HL-60/S4 treated with phorbol 12-myristate 13-acetate at 8.2 ng/mL for 4 days and 3 days (cell line): ENCODE results near the gene GAL3ST3.

Experiments
- in situ Hi-C: fragments of 300-500 bp; cut with MboI; formaldehyde crosslinking; loops from 2 replicates; pipeline ENCODE4 v1.15.0; 2022; ENCODE audit warnings: low sequenced_read_pairs

The GAL3ST3 gene

DNA sequence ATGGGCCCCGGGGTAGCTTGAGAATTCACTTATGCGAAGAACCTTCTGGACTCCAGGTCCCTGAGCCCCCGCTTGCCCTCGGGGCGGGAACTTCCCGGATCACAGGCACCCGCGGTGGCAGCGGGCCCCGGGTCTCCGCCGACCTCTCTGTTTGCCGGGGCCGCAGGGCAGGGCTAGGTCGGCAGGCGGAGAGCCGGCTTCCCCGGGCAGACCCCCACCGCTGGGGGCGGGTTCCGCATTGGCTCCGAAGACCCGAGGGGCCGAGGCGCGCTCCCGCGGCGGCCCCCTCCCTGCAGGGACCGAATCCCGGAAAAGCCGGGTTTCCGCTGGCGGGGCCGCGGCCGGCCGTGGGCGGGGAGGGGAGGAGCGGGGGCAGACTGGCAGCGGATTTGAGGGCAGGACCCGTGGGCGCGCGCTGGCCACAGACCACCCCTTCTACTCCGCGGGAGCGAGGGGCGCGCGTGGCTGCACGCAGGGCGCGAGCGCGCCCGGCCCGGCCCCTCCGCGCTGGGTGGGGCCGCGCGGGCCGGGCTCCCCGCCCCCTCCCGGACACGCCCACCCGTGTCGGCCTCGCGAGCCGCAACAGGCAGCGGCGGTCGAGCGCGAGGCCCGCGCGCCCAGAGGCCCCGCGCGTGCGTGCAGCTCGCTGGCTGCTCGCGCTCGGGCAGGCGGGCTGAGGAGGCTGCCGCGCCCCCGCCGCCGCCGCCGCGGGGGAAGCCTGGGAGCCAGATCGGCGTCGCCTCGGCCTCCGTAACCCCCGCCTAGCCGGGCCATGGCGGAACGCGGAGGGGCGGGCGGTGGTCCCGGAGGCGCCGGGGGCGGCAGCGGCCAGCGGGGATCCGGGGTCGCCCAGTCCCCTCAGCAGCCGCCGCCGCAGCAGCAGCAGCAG lies 21.0 kb upstream of the GAL3ST3 start, which contains the start of gene PACS1:
PACS1 (plus strand) TSS at position 558 of the 889 bp plus-strand sequence; CDS start at position 773, 215 bp downstream.
- in situ Hi-C loops: no loop called here

DNA sequence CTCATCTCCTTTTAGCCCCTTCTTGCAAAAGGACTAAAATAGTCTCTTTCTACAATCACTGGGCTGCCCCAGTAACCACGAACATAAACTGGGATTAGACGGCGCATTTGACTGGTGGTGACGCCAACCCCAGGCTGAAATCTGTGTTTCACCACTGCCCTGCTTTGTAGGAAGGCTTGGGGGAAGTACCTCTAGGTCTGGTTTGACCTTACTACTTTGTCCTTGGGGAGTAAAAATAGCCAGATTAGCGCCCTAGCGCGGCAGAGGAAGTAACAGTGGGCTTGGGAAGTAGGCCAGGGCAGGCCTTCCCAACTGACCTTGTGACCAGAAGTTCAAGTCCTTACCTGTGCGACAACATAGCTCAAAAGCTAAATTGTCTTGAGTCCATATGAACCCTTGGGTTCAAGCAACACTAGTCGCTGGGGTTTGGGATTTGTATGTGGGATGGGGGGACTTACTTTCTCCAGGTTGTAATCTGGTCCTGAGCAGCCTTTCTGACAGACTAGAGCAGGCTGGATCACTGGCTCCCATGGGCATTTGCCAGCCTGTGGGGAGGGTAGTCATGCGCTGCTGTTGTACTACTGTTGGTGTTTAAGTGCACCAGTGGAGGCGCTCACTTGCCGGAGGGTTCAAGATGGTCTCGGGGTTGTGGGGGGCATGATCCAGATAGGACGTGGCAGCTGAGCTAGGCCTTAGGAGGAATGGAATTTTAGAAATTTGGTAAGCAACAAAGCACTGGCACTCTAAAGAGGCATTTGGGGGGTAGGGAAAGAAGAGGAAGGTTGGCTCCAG lies 20.2 kb upstream of the GAL3ST3 start:
- in situ Hi-C loops: no loop called here

DNA sequence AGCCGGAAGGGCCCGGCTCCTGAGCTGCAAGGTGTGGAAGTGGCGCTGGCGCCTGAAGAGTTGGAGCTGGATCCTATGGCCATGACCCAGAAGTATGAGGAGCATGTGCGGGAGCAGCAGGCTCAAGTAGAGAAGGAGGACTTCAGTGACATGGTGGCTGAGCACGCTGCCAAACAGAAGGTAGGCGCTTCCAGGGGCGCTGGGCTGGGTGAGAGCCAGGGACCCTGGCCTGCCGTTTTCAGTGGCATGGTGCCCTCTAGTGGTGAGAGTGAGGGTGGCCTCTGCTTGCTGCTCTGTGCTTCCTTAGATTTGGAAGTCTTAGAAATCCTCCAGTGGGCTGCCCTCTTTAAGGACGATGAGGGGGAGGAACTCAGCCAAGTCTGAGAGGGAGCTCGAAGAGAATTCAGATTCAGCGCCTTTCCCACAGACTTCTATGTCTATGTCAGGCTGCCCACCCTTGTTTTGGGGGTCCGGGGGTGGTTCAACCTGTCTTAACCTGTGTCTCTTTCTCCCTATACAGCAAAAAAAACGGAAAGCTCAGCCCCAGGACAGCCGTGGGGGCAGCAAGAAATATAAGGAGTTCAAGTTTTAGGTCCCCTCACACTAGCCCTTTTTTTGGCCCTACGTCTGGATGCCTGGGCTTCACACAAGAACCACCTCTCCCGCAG lies 19.3 kb upstream of the GAL3ST3 start:
- in situ Hi-C loops: no loop called here

DNA sequence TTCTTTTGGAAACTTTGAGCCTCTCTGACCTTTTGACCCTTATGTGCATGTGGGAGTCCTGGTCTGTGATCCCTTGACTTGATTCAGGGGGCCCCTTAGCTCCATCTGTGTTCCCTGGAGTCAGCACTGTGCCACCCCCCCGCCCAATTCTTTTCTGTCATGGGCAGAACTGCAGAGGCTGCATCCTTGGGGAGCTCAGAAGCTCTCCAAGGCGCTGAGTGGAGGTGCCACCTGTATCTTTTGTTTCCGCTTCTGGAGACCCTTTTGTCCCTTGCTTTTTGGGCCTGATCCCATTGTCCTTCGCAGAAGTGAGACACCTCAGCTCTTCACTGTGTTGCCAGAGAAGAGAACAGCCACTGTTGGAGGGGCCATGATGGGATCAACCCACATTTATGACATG lies 18.7 kb upstream of the GAL3ST3 start:
- in situ Hi-C loops: no loop called here

DNA sequence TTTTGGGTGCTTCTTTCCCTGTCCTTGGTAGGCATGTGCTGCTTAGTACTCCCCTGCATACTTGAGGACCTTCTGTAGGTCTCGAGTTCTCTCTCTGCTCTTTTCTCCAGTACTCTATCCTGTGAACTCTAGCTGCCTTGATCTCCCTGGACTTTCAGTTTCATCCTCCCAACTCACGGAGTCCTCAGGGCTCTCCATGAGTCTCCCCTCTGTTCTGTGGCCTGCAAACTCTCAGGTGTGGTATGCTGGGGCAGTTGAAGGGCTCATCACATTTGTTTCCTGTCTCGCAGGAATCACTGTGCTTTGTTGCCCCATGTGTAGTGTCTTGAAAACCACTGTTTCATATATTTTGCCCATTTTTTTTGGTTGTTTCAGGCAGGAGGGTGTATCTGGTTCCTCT lies 17.8 kb upstream of the GAL3ST3 start:
- in situ Hi-C loops: no loop called here

DNA sequence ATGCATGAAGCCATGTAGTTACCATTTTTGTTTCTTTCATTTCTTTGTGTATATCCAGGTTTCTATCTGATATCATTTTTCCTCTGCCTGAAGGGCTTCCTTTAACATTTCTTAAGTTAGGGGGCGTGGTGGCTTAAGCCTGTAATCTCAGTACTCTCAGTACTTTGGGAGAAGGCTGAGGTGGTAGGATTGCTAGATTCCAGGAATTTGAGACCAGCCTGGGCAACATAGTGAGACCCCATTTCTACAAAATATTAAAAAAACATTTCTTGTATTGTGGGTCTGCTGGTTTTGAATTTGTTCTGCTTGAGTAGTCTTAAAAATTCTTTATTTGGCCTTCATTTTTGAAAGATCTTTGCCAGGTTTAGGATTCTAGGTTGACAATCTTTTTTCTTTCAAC lies 15.6 kb upstream of the GAL3ST3 start:
- in situ Hi-C loops: no loop called here

DNA sequence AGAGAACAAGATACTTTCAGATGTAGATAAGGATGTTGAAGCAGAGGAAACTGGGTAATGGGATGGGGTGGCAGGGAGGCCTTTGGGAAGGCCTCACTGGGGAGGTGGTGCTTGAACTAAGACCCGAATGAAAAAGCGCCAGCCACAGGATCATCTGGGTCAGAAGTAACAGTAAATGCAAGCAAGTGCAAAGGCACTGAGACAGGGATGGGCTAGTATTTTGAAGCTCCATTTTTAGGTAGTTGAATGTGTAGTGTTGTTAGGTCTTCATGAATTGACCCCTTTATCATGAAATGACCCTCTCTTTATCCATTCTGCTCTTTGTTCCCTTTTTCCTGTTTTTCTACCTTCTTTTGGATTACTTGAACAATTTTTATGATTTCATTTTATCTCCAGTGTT lies 14.9 kb upstream of the GAL3ST3 start:
- in situ Hi-C loops: no loop called here

DNA sequence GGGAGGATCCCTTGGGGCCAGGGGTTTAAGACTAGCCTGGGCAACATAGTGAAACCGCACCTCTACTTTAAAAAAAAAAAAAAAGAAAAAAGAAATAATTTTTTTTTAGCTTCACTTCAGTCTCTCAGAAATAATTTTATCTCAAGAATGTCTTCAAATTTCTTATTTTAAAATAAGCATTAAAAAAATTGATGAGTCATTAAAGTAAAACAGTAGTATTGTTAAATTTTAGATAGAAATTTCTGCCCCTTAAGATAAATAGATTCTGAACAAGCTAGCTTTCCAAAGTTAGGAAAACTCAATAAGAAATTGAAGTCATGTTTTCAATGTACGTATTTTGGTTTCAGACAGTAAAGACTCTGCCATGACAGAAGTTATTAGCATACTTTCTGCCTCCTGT lies 13.4 kb upstream of the GAL3ST3 start:
- in situ Hi-C loops: no loop called here

GRCh38 chr11:66061268-66061667 lies 12.3 kb upstream of the GAL3ST3 start:
- in situ Hi-C loops: no loop called here

GRCh38 chr11:66059966-66060680 lies 11.2 kb upstream of the GAL3ST3 start:
- in situ Hi-C loops: no loop called here

DNA sequence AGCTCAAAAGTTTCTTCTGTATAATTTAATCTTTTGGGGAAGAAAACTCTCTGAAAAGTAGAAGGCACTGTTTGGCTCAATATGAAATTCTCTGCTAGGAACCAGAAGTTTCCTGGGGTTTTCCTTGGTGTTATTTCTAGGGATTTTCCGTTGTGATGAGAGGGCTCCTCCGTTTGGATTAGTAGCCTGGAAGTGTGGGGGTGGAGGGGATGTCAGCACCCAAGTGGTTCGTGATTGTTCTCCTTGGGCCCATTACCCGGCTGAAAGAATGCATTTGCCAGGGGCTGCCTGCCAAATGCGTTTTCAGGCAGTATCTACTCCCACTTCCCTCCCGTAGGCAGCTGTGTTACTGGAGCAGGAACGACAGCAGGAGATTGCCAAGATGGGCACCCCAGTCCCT lies 7.5 kb upstream of the GAL3ST3 start:
- in situ Hi-C loops: no loop called here

- in situ Hi-C loops: no loop called here
Measured at GRCh38 chr11:66055021-66055420, 6.1 kb upstream of the GAL3ST3 start.

GRCh38 chr11:66052664-66052982 lies 3.7 kb upstream of the GAL3ST3 start:
- in situ Hi-C loops: no loop called here

DNA sequence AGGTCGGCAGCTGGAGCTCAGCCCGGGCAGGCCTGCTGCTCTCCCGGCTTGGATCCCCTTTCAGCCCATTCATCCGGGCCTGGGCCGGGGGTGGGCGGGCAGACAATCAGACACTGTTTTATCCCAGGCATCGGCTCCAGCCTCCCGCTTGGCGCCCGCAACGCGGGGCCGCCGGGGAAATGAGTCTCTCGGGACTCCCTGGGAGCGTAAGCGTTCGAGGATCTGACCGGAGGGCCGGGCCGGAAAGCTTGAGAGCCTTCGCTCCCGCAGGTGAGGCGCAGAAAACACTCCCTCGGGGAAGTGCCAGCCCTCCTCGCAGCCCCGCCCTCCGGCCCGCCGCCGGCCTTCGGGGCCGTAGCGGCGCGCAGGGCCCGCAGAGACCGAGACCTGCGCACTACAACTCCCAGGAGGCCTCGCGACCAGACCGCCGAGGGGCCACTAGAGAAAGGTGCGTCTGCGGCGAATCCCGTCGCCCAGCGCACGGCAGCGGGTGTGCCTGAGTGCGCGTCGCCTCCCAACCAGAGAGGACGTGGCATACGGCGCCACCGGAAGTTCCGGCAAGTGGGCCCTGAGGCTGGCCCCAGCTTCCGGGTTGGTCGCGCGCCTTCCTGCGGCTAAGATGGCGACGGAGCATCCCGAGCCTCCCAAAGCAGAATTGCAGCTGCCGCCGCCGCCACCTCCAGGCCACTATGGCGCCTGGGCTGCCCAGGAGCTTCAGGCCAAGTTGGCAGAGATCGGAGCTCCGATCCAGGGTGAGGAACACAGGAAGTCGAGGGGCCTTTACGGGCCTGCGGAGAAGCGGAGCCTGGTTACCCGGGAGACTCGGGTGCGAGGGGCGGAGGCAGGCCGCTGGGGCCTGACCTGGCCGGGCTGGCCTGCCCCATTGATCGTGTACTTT lies 3.1 kb upstream of the GAL3ST3 start, which contains the start of gene SF3B2:
SF3B2 (plus strand) TSS at position 599 of the 898 bp plus-strand sequence; CDS start at position 620, 21 bp downstream.
- in situ Hi-C loops: no loop called here

- in situ Hi-C loops: no loop called here
Measured at GRCh38 chr11:66051371-66051765, 2.4 kb upstream of the GAL3ST3 start.

GRCh38 chr11:66050581-66051231 lies 1.7 kb upstream of the GAL3ST3 start:
- in situ Hi-C loops: no loop called here

GRCh38 chr11:66047541-66048365 lies 1.2 kb downstream of the GAL3ST3 start:
- in situ Hi-C loops: no loop called here

DNA sequence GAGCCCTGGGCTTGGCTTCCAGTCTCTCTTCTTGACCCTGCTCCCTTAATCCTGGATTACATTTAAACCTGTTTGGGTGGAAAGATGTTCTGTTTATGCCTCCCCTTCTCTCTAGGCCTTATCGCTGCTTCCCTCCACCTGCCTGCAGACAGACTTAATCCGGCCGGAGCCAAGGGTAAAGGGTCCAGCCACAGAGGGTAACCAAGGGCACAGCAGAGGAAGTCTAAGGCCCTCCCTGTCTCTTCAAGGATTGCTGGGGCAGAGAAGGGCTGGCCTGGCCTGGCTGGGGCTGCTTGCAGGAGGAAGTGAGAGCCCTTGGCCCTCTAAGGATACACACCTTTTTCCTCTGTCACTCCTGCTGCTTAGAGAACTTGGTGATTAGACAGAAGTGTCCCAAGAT lies 2.1 kb downstream of the GAL3ST3 start:
- in situ Hi-C loops: no loop called here
